Activated CD8-positive, alpha-beta memory T cell treated with anti-CD3 and anti-CD28 coated beads for 36 hours (primary cell): ENCODE data around the gene ISOC1. TPM values are rescaled to one million over a fixed set of nuclear protein-coding genes. Genes with fewer than 3 reads are reported as not detected.

Experiments
- CTCF ChIA-PET: fragments of 350-600 bp; sonication (Branson Sonifier 250); formaldehyde crosslinking; loops from one replicate; lab custom pipeline; 2021; ENCODE audit warnings: antibody characterized with exemption; lab: Charles Lee
- POLR2A ChIA-PET: fragments of 350-600 bp; sonication (Branson Sonifier 250); formaldehyde crosslinking; loops from one replicate; lab custom pipeline; 2021; ENCODE audit warnings: antibody characterized with exemption; lab: Charles Lee
- total RNA-seq, 2 experiments: library from RNA; stranded (reverse); gene quantifications; one replicate each; pipeline ENCODE4 v1.2.3, GENCODE V29; 2021

Gene ISOC1
- total RNA-seq, 2 experiments from 2014 or later: 24.0 to 24.6 TPM

DNA sequence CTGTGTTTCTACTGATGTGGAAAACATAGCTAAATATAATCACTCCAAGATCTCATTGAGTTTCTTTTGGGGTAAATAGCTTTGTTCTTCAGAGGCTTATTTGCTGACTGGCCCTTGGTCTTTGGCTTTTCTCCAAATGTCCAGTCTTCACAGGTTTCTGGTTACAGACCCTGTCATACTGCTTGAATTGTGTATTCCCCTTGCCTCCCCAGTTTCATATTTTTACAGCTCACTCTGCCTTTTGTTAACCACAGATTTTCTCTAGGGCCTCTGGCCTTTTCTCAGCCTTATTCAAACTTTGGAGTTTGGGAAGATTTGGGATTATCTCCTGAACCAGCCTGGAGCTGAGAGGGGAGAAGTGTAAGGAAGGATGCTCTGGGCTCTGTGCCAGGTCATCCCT is 23.9 kb downstream of the ISOC1 start:
- POLR2A ChIA-PET: interaction anchor here (0.8 kb wide), 1 partner anchor 24 kb away, joined by 3 read pairs; the partner anchor contains the start of gene ISOC1
- CTCF ChIA-PET: no interaction called here

DNA sequence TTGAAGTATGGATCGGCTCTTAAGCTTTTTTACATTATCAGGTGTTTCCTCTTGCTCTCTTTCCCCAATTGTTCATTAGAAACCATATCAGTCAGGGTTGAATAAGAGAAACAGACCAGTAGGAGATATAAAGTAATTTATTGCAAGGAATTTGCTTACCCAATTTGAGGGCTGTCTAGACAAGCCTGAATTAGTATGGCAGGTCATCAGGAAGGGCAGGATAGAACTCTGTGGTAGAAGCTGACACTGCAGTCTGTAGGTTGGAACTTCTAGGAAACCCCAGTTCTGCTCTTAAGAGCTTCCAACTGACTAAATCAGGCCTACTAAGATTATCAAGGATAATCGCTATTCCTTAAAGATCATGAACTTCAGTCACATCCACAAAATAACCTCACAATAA is 24.3 kb downstream of the ISOC1 start:
- POLR2A ChIA-PET: interaction anchor here (0.8 kb wide), 1 partner anchor 24 kb away, joined by 3 read pairs; the partner anchor contains the start of gene ISOC1
- CTCF ChIA-PET: no interaction called here

DNA sequence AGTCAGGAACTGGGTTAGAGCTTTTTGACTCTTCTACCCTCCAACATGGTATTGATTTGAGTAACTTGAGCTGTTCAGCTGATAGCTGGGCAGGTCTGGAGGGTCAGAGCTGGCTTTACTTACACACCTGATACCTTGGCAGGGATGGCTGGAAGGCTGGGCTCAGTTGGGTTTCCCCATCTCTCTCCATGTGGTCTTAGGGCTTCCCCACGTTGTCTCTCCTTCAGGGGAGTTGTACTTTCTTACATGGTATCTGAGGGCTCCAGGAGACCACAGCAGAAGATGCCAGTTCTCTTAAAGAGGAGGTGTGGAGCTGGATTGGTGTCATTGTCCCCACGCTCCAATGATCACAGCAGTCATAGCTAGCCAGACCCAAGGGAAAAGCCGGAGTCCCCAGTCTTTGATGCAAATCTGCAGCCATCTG is 25.6 kb downstream of the ISOC1 start:
- CTCF ChIA-PET: no interaction called here
- POLR2A ChIA-PET: no interaction called here

DNA sequence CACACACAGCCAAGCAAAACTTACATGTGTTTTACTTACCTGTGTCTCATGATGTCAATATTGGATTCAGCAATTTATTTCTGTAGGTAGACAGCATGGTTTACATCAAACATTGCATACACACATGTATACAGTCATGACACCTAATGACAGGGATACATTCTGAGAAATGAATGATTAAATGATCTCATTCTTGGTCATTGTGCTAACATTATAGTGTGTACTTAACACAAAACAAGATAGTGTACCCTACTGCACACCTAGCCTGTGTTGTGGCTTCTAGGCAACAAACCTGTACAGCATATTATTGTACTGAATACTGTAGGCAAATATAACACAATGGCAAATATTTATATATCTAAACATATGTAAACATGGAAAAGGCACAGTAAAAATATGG is 28.0 kb downstream of the ISOC1 start:
- CTCF ChIA-PET: no interaction called here
- POLR2A ChIA-PET: no interaction called here

DNA sequence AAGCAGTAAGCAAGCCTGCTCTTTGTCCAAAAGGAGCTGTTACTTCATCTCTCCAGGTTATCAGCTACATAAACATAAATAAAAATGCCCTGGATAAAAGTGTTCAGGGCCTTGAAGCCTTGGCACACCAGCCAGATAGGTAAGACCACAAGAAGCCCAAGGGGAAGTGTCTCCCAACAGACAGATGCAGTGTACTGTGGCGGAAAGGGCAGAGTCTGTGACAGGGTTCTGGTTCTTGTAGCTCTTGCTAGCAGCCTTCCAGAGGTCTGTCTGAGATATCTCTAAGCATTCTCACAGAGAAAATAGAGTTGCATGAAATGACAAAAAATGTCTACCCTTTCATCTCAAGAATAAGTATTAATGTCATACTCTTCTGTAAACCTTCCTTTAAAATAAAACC is 30.1 kb downstream of the ISOC1 start:
- POLR2A ChIA-PET: no interaction called here
- CTCF ChIA-PET: interaction anchor here (2.3 kb wide), 1 partner anchor 30 kb away, joined by 6 read pairs; the partner anchor contains the start of gene ISOC1

DNA sequence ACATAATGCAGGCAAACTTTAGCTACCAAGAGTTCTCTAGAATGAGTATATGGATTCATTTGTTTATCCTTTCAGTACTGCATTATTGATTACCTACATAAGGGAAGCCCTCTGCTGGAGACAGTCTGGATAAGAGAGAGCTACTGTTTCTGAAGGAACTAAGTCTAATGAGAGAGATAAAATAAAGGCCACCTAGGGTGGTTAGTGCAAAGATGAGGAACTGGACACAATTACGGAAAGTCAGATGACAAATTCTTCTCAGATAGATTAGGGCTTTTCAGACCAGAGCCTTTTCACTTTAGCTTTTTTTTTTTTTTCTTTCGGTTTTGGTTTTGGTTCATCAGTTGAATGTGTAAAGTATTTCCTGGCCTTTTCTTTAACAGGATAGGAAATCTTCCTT is 31.3 kb downstream of the ISOC1 start:
- ChIA-PET POLR2A (interaction anchor here (0.7 kb wide), 1 partner anchor 31 kb away, joined by 5 read pairs; the partner anchor contains the start of gene ISOC1), CTCF (interaction anchor here (0.7 to 2.3 kb wide), 3 partner anchors 31 to 317 kb away, joined by 3 to 6 read pairs (median 3); partner anchors contain the start of gene ISOC1)

DNA sequence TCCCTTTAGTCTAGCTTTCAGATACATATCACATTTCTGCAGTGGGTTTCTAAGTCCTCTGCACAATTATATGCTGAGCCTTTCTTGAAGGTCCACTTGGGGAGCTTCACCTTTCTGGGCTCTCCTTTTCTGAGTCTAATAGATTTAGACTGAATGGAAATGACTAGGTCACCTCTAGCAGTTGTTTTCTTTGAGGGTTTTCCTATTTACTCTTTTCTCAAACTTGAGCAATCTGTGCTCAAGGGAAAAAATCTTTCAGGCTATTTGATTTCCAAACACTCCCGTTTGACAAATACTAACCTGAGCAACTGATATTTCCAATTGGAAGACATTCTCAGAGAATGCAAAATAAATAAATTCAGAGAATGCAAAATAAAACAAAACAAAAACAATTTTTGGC is 39.0 kb downstream of the ISOC1 start:
- POLR2A ChIA-PET: no interaction called here
- CTCF ChIA-PET: no interaction called here

DNA sequence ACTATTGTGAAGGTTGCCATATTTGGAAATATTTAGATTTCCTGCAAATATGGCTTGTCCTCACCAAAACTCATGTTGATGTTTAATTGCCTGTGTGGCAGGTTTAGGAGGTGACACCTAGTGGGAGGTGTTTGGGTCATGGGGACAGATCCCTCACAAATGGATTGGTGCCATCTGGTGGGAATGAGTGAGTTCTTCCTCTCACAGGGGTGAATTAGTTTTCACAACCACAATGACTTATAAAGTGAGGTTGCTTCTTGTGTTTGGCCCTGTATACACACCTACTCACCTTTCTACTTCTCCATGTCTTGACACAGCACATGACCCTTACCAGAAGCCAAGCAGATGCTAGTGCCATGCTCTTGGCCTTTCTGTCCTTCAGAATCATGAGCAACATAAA is 41.1 kb downstream of the ISOC1 start:
- POLR2A ChIA-PET: no interaction called here
- CTCF ChIA-PET: no interaction called here

DNA sequence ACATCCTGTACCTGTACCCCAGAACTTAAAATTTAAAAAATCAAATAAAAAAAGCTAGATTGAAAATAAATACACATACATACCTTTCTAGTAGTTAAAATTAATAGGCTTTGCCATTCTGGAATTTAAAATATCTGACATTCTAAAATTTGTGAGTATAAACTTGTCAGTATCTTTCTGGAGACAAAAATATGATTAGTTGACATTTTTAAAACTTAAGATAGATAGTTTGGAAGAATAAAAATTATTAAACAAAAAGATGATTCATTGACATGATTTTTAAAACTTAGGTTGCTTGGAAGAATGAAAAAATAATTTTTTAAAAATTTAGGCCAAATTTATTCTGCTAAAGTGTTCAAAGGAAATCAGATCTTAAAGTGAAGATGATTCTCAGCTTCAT is 43.1 kb downstream of the ISOC1 start:
- ChIA-PET POLR2A (no interaction called here), CTCF (no interaction called here)

DNA sequence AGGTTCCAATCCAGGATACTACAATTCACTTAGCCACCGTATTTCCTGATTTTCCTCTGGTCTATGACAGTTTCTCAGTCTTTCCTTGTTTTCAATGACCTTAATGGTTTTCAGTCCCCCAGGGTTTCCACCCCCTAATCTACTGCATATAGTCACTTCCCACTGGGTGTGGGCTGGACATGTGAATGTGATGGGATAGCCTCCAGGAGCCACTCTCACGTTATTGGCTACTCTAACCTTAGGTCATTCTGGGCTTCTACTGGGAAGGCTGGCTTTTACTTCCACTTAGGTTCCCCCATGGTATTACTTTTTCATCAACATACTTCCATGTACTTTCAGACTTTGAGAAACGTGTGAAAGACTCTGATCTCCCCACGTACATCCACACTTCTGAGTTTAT is 46.5 kb downstream of the ISOC1 start:
- ChIA-PET CTCF (no interaction called here), POLR2A (no interaction called here)

DNA sequence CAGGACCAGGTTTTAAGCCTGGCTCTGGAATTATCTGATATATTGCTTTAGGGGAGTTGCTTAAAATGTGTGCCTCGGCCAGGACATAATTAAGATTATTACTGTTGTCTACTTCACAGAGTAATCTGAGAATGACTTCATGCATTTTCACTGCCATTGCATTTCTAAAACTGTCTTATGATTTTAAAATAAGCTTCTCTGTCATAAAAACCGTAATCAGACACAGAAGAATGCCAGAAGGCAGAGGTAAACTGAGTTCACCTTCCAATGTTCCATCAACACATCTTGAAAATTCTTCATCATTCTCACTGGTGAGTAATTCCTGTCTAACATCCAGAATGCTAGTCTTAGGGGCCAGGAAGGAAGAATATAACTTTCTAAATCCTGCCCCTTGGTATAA is 47.1 kb downstream of the ISOC1 start:
- ChIA-PET POLR2A (no interaction called here), CTCF (no interaction called here)

DNA sequence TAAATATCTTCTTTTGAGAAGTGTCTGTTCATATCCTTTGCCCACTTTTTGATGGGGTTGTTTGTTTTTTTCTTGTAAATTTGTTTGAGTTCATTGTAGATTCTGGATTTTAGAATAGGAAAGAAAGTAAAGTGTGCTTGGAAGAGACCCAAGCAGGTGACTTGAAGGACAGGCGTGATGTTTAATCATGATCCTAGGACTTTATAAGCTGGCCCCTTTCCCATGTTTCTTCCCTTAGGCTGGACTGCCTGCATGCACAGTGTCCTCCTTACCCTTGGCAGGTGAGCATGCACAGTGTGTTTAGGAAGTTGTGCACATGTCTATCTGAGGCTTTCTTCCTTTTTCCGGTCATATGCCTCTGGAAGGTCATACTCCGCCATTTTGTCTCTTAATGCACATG is 61.3 kb downstream of the ISOC1 start:
- ChIA-PET POLR2A (no interaction called here), CTCF (no interaction called here)

DNA sequence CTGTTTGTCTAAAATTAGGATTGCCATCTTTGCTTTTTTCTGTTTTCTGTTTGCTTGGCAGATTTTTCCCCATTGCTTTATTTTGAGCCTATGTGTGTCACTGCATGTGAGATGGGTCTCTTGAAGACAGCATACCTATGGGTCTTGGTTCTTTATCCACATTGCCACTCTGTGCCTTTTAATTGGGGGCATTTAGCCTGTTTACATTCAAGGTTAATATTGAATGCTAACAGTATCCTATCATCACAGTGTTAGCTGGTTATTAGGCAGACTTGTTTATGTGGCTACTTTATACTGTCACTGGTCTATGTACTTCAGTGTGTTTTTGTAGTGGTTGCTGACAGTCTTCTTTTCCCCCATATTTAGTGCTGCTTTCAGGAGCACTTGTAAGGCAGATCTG is 67.3 kb downstream of the ISOC1 start:
- ChIA-PET CTCF (no interaction called here), POLR2A (no interaction called here)

Other genes starting within 250 kb of the ISOC1 start
- gene SLC27A6, start 129.3 kb upstream of the ISOC1 start, total RNA-seq: not detected